SK-N-SH (cell line): ENCODE measurements around the gene ITGAV. TPM values are rescaled to one million over a fixed set of nuclear protein-coding genes. Genes with fewer than 3 reads are reported as not detected.

Experiments
- CTCF ChIA-PET: fragments of 300-600, 350-600 bp; formaldehyde crosslinking; extraction: SDS; loops from one replicate; lab custom pipeline; 2021; lab: Yijun Ruan, JAX
- POLR2A ChIA-PET: fragments of 350-600 bp; sonication (Branson Sonifier 250); formaldehyde crosslinking; extraction: SDS; loops from one replicate; lab custom pipeline; 2020; ENCODE audit warnings: antibody characterized with exemption, inconsistent platforms; lab: Yijun Ruan, JAX
- DNase-seq: peaks from one replicate; pipeline ENCODE4 v3.0.0; 2012
- H2AFZ ChIP-seq: fragments of 200-600 bp; sonication (generic); 2 replicates; pipeline ENCODE4 v1.8.1; 2016; ENCODE audit warnings: antibody characterized with exemption, mild to moderate bottlenecking, low read depth
- H3F3A ChIP-seq: fragments of 200-600 bp; sonication (generic); replicated peaks from 2 replicates; pipeline ENCODE3; 2016; ENCODE audit warnings: antibody characterized with exemption, mild to moderate bottlenecking; ENCODE audit not compliant: insufficient read depth
- H3K27ac ChIP-seq, 2 experiments: fragments of 200-500 bp in 1 of 2; fragments of 200-600 bp in 1 of 2; sonication (Bioruptor generic) in 1 of 2; sonication (generic), shearing (Covaris generic) in 1 of 2; 2 replicates each; pipeline versions ENCODE4 v1.5.1 to v1.6.1; 2014 to 2016; ENCODE audit warnings: low read depth in 2 of 2, inconsistent platforms in 1 of 2, low read length in 1 of 2, mild to moderate bottlenecking in 1 of 2, mixed read lengths in 1 of 2
- H3K27me3 ChIP-seq: fragments of 200-600 bp; sonication (generic), shearing (Covaris generic); 2 replicates; pipeline ENCODE4 v1.6.1; 2016; ENCODE audit warnings: mixed run types; ENCODE audit not compliant: insufficient read depth
- H3K36me3 ChIP-seq, 2 experiments: fragments of 200-500 bp in 1 of 2; fragments of 200-600 bp in 1 of 2; sonication (Bioruptor generic) in 1 of 2; sonication (generic) in 1 of 2; replicated peaks in 1 of 2; 2 replicates each; pipeline versions ENCODE3 to v1.5.1; 2014 to 2016; ENCODE audit warnings: low read length in 1 of 2, mild to moderate bottlenecking in 1 of 2; ENCODE audit not compliant: insufficient read depth in 2 of 2, control insufficient read depth in 1 of 2
- H3K4me1 ChIP-seq, 2 experiments: fragments of 200-500 bp in 1 of 2; fragments of 200-600 bp in 1 of 2; sonication (Bioruptor generic) in 1 of 2; sonication (generic), shearing (Covaris generic) in 1 of 2; 2 replicates each; pipeline versions ENCODE4 v1.5.1 to v1.6.1; 2014 to 2016; ENCODE audit warnings: low read depth in 1 of 2, low read length in 1 of 2, mixed run types in 1 of 2; ENCODE audit not compliant: insufficient read depth in 2 of 2, control insufficient read depth in 1 of 2
- H3K4me2 ChIP-seq: fragments of 200-600 bp; sonication (generic), shearing (Covaris generic); 2 replicates; pipeline ENCODE4 v1.6.1; 2017; ENCODE audit warnings: mixed run types
- H3K4me3 ChIP-seq, 2 experiments: fragments of 200-500 bp in 1 of 2; fragments of 200-600 bp in 1 of 2; sonication (Bioruptor generic) in 1 of 2; sonication (generic), shearing (Covaris generic) in 1 of 2; 2 replicates each; pipeline versions ENCODE4 v1.5.1 to v1.8.1; 2014 to 2016; ENCODE audit warnings: low read depth in 2 of 2, inconsistent platforms in 1 of 2, low read length in 1 of 2, mild to moderate bottlenecking in 1 of 2, mixed read lengths in 1 of 2, moderate library complexity in 1 of 2
- H3K79me2 ChIP-seq: fragments of 200-600 bp; sonication (generic); 2 replicates; pipeline ENCODE4 v1.8.1; 2017; ENCODE audit warnings: mild to moderate bottlenecking; ENCODE audit not compliant: insufficient read depth
- H3K9ac ChIP-seq: fragments of 200-600 bp; sonication (generic); 2 replicates; pipeline ENCODE4 v1.6.1; 2017; ENCODE audit warnings: mixed run types
- H3K9me2 ChIP-seq: fragments of 200-600 bp; sonication (generic); 2 replicates; pipeline ENCODE4 v1.6.1; 2017; ENCODE audit warnings: mixed run types
- H3K9me3 ChIP-seq: fragments of 200-600 bp; sonication (generic); 2 replicates; pipeline ENCODE4 v1.6.1; 2017; ENCODE audit warnings: mixed run types, mild to moderate bottlenecking, moderate library complexity
- H4K20me1 ChIP-seq: fragments of 200-600 bp; sonication (generic); 2 replicates; pipeline ENCODE4 v1.6.1; 2017; ENCODE audit warnings: mild to moderate bottlenecking, mixed run types; ENCODE audit not compliant: insufficient read depth
- CHD2 ChIP-seq: fragments of 150-350 bp; IDR thresholded peaks from 2 replicates; pipeline ENCODE4 v1.6.1; 2018; ENCODE audit warnings: low read length; ENCODE audit not compliant: partially characterized antibody
- CTCF ChIP-seq: fragments of 200-600 bp; sonication (generic); IDR thresholded peaks from 2 replicates; pipeline ENCODE4 v1.6.1; 2017; ENCODE audit warnings: antibody characterized with exemption, mild to moderate bottlenecking, moderate library complexity
- ELF1 ChIP-seq: IDR thresholded peaks from 2 replicates; pipeline ENCODE4 v1.4.0; 2012
- EP300 ChIP-seq, 2 experiments: IDR thresholded peaks; 2 replicates each; pipeline versions ENCODE4 v1.4.0 to v1.6.1; 2012; ENCODE audit warnings: borderline replicate concordance in 1 of 2, low read depth in 1 of 2, low read length in 1 of 2
- FOSL2 ChIP-seq: IDR thresholded peaks from 2 replicates; pipeline ENCODE4 v1.4.0; 2012; ENCODE audit warnings: low read depth, mild to moderate bottlenecking, moderate library complexity, borderline replicate concordance
- FOXM1 ChIP-seq: IDR thresholded peaks from 2 replicates; pipeline ENCODE4 v1.4.0; 2012; ENCODE audit warnings: low read depth, mild to moderate bottlenecking
- GATA2 ChIP-seq: sonication (generic); formaldehyde crosslinking; IDR thresholded peaks from 2 replicates; pipeline ENCODE4 v1.5.0; 2020; ENCODE audit warnings: mild to moderate bottlenecking, missing genetic modification reagents
- MEF2A ChIP-seq: IDR thresholded peaks from 2 replicates; pipeline ENCODE4 v1.4.0; 2012; ENCODE audit warnings: low read depth, borderline replicate concordance
- NFIC ChIP-seq: IDR thresholded peaks from 2 replicates; pipeline ENCODE4 v1.4.0; 2012; ENCODE audit warnings: borderline replicate concordance
- NRF1 ChIP-seq: IDR thresholded peaks from 2 replicates; pipeline ENCODE4 v1.6.1; 2012; ENCODE audit warnings: low read depth, mild to moderate bottlenecking, low read length
- POLR2AphosphoS5 ChIP-seq: IDR thresholded peaks from 2 replicates; pipeline ENCODE4 v1.6.1; 2012; ENCODE audit warnings: low read depth, low read length
- RCOR1 ChIP-seq: fragments of 150-350 bp; IDR thresholded peaks from 2 replicates; pipeline ENCODE4 v1.6.1; 2017; ENCODE audit warnings: antibody characterized with exemption, low read length
- RFX5 ChIP-seq: IDR thresholded peaks from 2 replicates; pipeline ENCODE4 v1.6.1; 2012; ENCODE audit warnings: mild to moderate bottlenecking, improper control_type of control experiment, low read length
- RXRA ChIP-seq: IDR thresholded peaks from 2 replicates; pipeline ENCODE4 v1.4.0; 2012; ENCODE audit warnings: low read depth, mild to moderate bottlenecking, borderline replicate concordance
- SMC3 ChIP-seq: IDR thresholded peaks from 2 replicates; pipeline ENCODE4 v1.6.1; 2012; ENCODE audit warnings: low read depth, low read length, improper control_type of control experiment
- TAF1 ChIP-seq: IDR thresholded peaks from 2 replicates; pipeline ENCODE4 v1.6.1; 2012; ENCODE audit warnings: low read depth, mild to moderate bottlenecking, low read length, moderate library complexity, borderline replicate concordance
- USF1 ChIP-seq: IDR thresholded peaks from 2 replicates; pipeline ENCODE4 v1.4.0; 2012; ENCODE audit warnings: low read depth, borderline replicate concordance
- WGBS: methylation state at CpG from one replicate; pipeline ENCODE4 v1.1.6; 2017; ENCODE audit warnings: low lambda C conversion rate; 5-methylcytosine and 5-hydroxymethylcytosine counted together
- polyA plus RNA-seq, 3 experiments: library from polyadenylated mRNA; depleted of rRNA; stranded (reverse); fragments of >200 nt; gene quantifications; 2 replicates each; pipeline ENCODE4 v1.2.3, GENCODE V29; 2012
- TF ChIP-seq, protein P1 (sequence below): fragments of 150-350 bp; IDR thresholded peaks from 2 replicates; pipeline ENCODE4 v1.6.1; 2017; ENCODE audit warnings: antibody characterized with exemption, low read length, low read depth, borderline replicate concordance
- TF ChIP-seq, protein P2 (sequence below): IDR thresholded peaks from 2 replicates; pipeline ENCODE4 v1.4.0; 2012; ENCODE audit warnings: low read depth, borderline replicate concordance

Gene ITGAV
- polyA plus RNA-seq, 1 of the 3 experiments (the other 2 are of a cell fraction): 24.3 TPM

- TF ChIP-seq RCOR1 (no peak), EP300 (IDR thresholded peaks at IDR 0.05; ENCODE audit: borderline replicate concordance in 1 of 2, low read depth in 1 of 2, low read length in 1 of 2) (no peak), RXRA (no peak), FOSL2 (no peak), CTCF (no peak), NFIC (no peak), MEF2A (no peak), FOXM1 (no peak), POLR2AphosphoS5 (no peak), GATA2 (CRISPR knock-in tag) (no peak)
- TF ChIP-seq, protein P1, sequence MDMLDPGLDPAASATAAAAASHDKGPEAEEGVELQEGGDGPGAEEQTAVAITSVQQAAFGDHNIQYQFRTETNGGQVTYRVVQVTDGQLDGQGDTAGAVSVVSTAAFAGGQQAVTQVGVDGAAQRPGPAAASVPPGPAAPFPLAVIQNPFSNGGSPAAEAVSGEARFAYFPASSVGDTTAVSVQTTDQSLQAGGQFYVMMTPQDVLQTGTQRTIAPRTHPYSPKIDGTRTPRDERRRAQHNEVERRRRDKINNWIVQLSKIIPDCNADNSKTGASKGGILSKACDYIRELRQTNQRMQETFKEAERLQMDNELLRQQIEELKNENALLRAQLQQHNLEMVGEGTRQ: no peak
- H3K4me1 ChIP-seq: no peaks in the 10 kb centered on the region
- H3K9me3 ChIP-seq: peaks cover 4% of the 10 kb centered on the region; the same call in 1 of the 2 replicates
- no peaks in the 10 kb centered on the region for H3K9me2 ChIP-seq
- no peaks in the 10 kb centered on the region for H3K27me3 ChIP-seq
- POLR2A ChIA-PET: no interaction called here
- no peaks in the 10 kb centered on the region for H4K20me1 ChIP-seq
- H3F3A ChIP-seq: peaks cover 4% of the 10 kb centered on the region
- H3K4me3 ChIP-seq: no peak overlapping the region
- CTCF ChIA-PET: interaction anchor here (1.5 kb wide), 1 partner anchor 24 kb away, joined by 3 read pairs; no protein-coding TSS in a partner anchor
- H3K4me2 ChIP-seq: no peak overlapping the region
- DNase-seq: no peak
- H3K27ac ChIP-seq: no peak overlapping the region
- WGBS: 77% methylated on average over 2 of the region's 2 CpGs
- no peak overlapping the region for H2AFZ ChIP-seq
- no peak overlapping the region for H3K9ac ChIP-seq
- H3K79me2 ChIP-seq: no peaks in the 10 kb centered on the region
- no peaks in the 10 kb centered on the region for H3K36me3 ChIP-seq
These were observed 98.0 kb downstream of the ITGAV start for GRCh38 chr2:186687807-186688211.

DNA sequence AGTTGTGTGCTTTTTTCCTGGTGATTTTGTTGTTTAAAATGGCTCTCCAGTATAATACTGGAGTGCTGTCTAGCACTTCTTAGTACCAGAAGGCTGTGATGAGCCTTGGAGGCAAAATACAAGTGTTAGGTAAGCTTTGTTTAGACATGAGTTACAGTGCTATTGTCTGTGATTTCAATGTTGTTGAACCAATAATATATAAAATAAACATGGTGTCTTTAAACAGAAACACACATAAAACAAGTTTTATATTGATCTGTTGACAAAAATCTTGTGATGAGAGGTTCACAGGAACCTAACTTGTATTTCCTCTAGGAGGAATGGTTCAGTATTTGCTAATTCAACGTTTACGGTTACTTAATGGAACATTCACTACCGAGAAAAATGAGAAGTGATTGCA is 99.0 kb downstream of the ITGAV start:
- Histone ChIP-seq H3K9ac (no peak overlapping the region), H3K9me2 (no peaks in the 10 kb centered on the region), H3K9me3 (peaks cover 4% of the 10 kb centered on the region; the same call in 1 of the 2 replicates), H3F3A (peaks cover 5% of the 10 kb centered on the region), H3K27ac (no peak overlapping the region), H2AFZ (no peak overlapping the region), H3K4me3 (no peak overlapping the region), H4K20me1 (no peaks in the 10 kb centered on the region), H3K36me3 (no peaks in the 10 kb centered on the region), H3K4me1 (peaks cover 0 to 3% of the 10 kb centered on the region in 2 experiments; a peak in 1 of 4 replicates), H3K4me2 (no peak overlapping the region), H3K79me2 (no peaks in the 10 kb centered on the region), H3K27me3 (no peaks in the 10 kb centered on the region)
- POLR2A ChIA-PET: no interaction called here
- CTCF ChIA-PET: interaction anchor here (1.2 to 1.5 kb wide), 2 partner anchors 25 to 47 kb away, joined by 3 to 4 read pairs; no protein-coding TSS in a partner anchor
- WGBS: 88% methylated on average over 3 of the region's 3 CpGs
- no peak for DNase-seq
- TF ChIP-seq TAF1 (no peak), FOXM1 (no peak), ELF1 (no peak), RXRA (no peak), CTCF (no peak), SMC3 (no peak), CHD2 (no peak), RCOR1 (no peak), USF1 (no peak), RFX5 (no peak), NRF1 (no peak)
- TF ChIP-seq, protein P2, sequence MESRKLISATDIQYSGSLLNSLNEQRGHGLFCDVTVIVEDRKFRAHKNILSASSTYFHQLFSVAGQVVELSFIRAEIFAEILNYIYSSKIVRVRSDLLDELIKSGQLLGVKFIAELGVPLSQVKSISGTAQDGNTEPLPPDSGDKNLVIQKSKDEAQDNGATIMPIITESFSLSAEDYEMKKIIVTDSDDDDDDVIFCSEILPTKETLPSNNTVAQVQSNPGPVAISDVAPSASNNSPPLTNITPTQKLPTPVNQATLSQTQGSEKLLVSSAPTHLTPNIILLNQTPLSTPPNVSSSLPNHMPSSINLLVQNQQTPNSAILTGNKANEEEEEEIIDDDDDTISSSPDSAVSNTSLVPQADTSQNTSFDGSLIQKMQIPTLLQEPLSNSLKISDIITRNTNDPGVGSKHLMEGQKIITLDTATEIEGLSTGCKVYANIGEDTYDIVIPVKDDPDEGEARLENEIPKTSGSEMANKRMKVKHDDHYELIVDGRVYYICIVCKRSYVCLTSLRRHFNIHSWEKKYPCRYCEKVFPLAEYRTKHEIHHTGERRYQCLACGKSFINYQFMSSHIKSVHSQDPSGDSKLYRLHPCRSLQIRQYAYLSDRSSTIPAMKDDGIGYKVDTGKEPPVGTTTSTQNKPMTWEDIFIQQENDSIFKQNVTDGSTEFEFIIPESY: no peak
- TF ChIP-seq, protein P1: no peak
